GM23338 (cell line): ENCODE results near the gene SLC35F1.

ENCODE experiments used
- CREB1 ChIP-seq: fragments of 250-450 bp; sonication (Bioruptor Pico); IDR thresholded peaks from 2 replicates; pipeline ENCODE4 v1.5.0; 2020; ENCODE audit warnings: low read depth, mild to moderate bottlenecking, moderate library complexity
- CTCF ChIP-seq, 2 experiments: fragments of 200-600 bp in 1 of 2; sonication (generic) in 1 of 2; conservative IDR thresholded peaks; 2 replicates each; pipeline versions ENCODE4 v1.5.1 to v1.6.1; 2016 to 2017; ENCODE audit warnings: antibody characterized with exemption in 2 of 2, low read depth in 2 of 2, mild to moderate bottlenecking in 2 of 2, moderate library complexity in 1 of 2
- ETS1 ChIP-seq: IDR thresholded peaks from 2 replicates; pipeline ENCODE4 v1.6.1; 2016; ENCODE audit warnings: antibody characterized with exemption
- EZH2 ChIP-seq: fragments of 200-600 bp; sonication (generic); IDR thresholded peaks from one replicate; pipeline ENCODE4 v1.8.0; 2017; ENCODE audit warnings: antibody characterized with exemption, mild to moderate bottlenecking, low read depth; ENCODE audit not compliant: unreplicated experiment
- EZH2phosphoT487 ChIP-seq: fragments of 200-600 bp; sonication (generic); IDR thresholded peaks from one replicate; pipeline ENCODE4 v1.8.1; 2018; ENCODE audit warnings: antibody characterized with exemption; ENCODE audit not compliant: unreplicated experiment
- JUNB ChIP-seq: IDR thresholded peaks from one replicate; pipeline ENCODE4 v1.6.1; 2016; ENCODE audit warnings: antibody characterized with exemption; ENCODE audit not compliant: unreplicated experiment
- NANOG ChIP-seq: IDR thresholded peaks from 2 replicates; pipeline ENCODE4 v1.6.1; 2016; ENCODE audit warnings: antibody characterized with exemption, borderline replicate concordance
- POLR2AphosphoS5 ChIP-seq: IDR thresholded peaks from 2 replicates; pipeline ENCODE4 v1.6.1; 2016; ENCODE audit warnings: antibody characterized with exemption, low read depth
- REST ChIP-seq: IDR thresholded peaks from one replicate; pipeline ENCODE4 v1.6.1; 2018; ENCODE audit warnings: antibody characterized with exemption; ENCODE audit not compliant: unreplicated experiment
- STAT1 ChIP-seq: IDR thresholded peaks from one replicate; pipeline ENCODE4 v1.6.1; 2016; ENCODE audit warnings: antibody characterized with exemption; ENCODE audit not compliant: unreplicated experiment
- ZNF114 ChIP-seq: fragments of 250-450 bp; sonication (Bioruptor Pico); IDR thresholded peaks from 2 replicates; pipeline ENCODE4 v1.5.0; 2020; ENCODE audit warnings: mild to moderate bottlenecking, moderate library complexity
- ZNF331 ChIP-seq: fragments of 250-450 bp; sonication (Bioruptor Pico); IDR thresholded peaks from 2 replicates; pipeline ENCODE4 v1.5.0; 2020; ENCODE audit warnings: low read depth, mild to moderate bottlenecking, moderate library complexity
- ZNF462 ChIP-seq: fragments of 250-450 bp; sonication (Bioruptor Pico); IDR thresholded peaks from 2 replicates; pipeline ENCODE4 v1.5.0; 2020; ENCODE audit warnings: mild to moderate bottlenecking, moderate library complexity

GRCh38 chr6:118200160-118200559 lies 293.1 kb downstream of the SLC35F1 start:
- TF ChIP-seq CTCF (conservative IDR thresholded peaks at IDR 0.05; ENCODE audit: low read depth in 2 of 2) (no peak), EZH2 (no peak), CREB1 (CRISPR knock-in tag) (no peak), POLR2AphosphoS5 (no peak), REST (no peak), EZH2phosphoT487 (no peak), JUNB (no peak), NANOG (no peak), ZNF114 (no peak), ETS1 (no peak), STAT1 (no peak), ZNF462 (CRISPR knock-in tag) (no peak), ZNF331 (CRISPR knock-in tag) (no peak)
